GM11168 (cell line): Measurements from ENCODE around the gene RBFA.
"Not testable (repeated sequence)": the region's sequence is repeated elsewhere in the genome, so short reads cannot be mapped to it uniquely, and the experiment has no call there.

Source experiments
- in situ Hi-C: fragments of 300-500 bp; cut with MboI; formaldehyde crosslinking; loops from one replicate; pipeline ENCODE4 v1.12.0; 2022; ENCODE audit warnings: low sequenced_read_pairs; ENCODE audit not compliant: unreplicated experiment

RBFA gene, protein sequence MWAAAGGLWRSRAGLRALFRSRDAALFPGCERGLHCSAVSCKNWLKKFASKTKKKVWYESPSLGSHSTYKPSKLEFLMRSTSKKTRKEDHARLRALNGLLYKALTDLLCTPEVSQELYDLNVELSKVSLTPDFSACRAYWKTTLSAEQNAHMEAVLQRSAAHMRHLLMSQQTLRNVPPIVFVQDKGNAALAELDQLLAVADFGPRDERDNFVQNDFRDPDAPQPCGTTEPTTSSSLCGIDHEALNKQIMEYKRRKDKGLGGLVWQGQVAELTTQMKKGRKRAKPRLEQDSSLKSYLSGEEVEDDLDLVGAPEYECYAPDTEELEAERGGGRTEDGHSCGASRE

DNA sequence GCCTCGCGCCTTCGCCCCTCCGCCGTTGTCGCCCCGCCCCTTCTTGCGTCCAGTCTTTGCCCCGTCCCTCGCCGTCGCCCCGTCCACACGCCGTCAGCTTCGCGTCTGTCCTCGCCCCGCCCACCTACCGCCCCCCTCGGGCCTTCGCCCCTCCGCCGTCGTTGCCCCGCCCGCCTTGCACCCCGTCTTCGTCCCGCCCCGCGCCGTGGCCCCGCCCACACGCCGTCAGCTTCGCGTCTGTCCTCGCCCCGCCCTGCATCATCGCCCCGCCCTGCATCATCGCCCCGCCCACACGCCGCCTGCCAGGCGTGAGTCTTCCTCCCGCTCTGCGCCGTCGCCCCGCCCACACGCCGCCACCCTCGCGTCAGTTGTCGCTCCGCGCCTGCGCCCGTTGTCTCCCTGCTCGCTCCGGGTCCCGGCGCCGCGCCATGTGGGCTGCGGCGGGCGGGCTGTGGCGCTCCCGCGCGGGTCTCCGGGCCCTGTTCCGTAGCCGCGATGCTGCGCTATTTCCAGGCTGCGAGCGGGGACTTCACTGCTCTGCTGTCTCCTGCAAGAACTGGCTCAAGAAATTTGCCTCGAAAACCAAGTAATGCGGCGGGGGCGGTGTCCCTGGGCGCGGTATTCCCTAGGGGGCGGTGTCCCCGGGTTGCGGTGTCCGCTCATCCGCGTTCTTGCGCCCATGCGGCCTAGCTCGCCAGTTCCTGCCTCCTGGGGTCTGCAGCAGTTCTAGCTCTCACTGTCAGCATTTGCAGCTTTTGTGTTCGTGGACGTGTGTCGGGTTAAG lies at the start of gene RBFA:
RBFA (plus strand) TSS at position 367 of the 784 bp plus-strand sequence; CDS start at position 429, 62 bp downstream.
- in situ Hi-C loops = no loop called here

DNA sequence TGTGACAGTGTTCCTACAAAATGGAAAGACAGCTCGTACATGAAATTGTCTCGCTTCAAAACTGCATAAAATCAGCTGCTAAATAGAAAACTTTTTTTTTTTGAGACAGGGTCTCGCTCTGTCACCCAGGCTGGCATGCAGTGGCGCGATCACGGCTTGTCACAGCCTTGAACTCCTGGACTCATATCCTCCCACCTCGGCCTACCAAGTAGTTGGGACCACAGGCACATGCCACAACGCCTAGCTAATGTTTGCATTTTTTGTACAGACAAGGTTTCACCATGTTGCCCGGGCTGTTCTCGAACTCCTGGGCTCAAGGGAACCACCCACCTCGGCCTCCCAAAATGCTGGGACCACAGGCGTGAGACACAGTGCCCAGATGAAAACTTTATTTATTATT lies 49.1 kb upstream of the RBFA start:
- in situ Hi-C loops = no loop called here

DNA sequence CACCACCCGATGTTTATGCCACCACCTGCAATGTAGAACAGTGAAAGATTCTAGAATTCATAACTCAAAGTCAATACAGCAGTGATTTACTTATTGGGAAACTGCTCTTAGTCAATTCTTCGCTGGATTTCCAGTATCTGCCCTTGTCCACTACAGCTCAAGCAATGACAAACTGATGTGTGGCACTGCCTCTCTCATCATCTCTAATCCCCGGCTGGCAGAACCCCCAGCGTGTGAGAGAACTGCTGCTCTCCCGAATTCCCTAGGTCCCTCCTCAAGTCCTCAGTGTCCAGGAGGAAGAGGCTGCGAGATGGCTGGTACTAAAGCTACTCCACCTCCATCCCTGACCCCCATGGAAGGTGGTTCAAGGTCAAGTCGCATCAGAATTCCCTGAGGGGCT lies 47.5 kb upstream of the RBFA start:
- in situ Hi-C loops = no loop called here

DNA sequence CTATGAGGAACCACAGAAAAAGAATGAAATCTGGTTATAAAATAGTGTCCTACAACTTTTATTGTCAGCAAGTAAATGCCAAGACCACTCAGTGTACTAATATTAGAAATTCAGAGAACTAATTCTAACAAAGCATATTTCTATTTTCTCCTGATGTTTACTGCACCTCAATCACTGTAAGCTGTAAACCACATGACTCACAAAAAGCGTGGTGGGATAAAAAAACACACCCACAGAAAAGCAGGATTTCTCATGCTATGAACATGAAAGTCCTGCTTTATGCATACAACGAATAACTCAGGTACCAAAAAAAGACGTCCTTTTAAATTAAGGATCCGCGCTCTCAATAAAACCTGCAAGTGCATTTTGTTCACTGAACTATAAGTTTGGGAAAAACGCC lies 46.7 kb upstream of the RBFA start:
- in situ Hi-C loops = no loop called here

DNA sequence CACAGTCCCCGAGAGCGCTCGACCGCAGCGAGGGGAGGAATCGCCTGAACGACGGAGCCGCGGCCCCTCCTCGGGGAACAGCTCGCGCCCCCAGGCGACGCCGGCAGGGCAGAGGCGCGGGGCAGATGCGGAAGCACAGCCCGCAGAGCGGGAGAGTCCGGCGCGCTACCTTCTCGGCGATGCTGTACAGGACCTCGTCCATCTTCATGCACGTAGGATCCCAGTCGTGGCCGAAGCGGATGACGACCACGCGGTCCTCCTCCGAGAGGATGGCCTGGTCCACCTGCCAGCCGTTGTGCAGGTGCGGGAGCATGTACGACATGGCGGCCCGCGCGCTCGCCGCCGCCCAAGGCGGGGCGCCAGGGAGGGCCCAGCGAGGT lies 46.2 kb upstream of the RBFA start:
- in situ Hi-C loops = no loop called here

DNA sequence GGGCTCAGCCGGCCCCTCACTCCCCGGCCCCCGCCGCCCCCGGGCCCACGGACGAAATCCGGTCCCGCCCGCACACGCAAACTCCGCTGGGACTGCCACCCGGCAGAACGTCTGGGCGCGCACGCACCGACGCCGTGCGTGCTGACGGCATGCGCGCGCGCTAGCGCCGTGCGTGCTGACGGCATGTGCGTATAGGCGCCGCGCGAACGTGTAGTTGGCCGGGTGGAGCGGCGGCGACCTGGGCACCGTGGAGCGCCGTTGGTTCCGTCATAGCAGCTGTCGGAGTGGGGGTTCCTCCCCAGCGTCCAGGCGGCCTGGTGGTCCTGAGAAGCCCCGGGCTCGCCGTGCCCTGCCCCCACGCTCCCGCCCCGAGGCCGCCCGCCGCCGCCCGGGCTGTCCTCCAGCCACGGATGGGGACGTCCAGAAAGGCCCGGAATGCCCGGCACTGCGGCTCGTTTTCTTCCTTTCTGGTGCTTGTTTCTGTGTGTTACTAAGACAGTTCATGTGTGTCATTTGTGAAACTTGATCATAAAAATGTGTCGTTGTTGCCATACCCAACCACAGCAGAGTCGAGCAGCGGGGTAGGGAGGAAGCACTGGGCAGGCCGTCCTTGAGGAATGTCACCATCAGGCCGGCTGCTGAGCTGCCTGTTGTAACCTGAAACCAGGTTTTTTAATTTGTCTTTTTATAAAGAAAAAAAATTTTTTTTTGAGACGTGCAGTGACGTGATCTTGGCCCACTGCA lies 45.6 kb upstream of the RBFA start, which contains the start of gene TXNL4A:
TXNL4A (minus strand) TSS at position 113 of the 744 bp plus-strand sequence. CDS start 171 bp downstream, outside the sequence.
- in situ Hi-C loops = no loop called here

DNA sequence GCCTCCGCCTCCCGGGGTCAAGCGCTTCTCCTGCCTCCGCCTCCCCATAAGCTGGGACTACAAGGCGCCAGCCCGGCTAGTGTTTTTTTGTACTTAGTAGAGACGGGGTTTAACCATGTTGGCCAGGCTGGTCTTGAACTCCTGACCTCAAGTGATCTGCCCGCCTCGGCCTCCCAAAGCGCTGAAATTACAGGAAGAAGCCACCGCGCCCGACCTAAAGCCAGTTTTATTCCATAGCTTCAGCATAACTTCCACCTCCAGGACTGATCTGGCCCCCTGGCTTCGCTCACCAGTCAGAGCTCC lies 45.1 kb upstream of the RBFA start:
- in situ Hi-C loops = no loop called here

DNA sequence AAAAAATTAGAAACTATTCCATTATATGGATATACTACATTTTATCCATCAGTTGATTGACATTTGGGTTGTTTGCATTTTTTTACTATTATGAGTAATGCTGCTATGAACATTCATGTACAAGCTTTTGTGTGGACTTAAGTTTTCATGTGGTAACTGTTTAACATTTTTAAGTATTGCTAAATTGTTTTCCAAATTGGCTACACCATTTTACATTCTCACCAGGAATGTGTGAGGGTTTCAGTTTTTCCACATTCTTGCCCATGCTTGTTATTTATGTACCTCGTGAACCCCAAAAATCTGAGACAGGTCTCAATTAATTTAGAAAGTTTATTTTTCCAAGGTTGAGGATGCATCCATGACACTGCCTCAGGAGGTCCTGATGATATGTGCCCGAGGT lies 42.7 kb upstream of the RBFA start:
- in situ Hi-C loops = no loop called here

DNA sequence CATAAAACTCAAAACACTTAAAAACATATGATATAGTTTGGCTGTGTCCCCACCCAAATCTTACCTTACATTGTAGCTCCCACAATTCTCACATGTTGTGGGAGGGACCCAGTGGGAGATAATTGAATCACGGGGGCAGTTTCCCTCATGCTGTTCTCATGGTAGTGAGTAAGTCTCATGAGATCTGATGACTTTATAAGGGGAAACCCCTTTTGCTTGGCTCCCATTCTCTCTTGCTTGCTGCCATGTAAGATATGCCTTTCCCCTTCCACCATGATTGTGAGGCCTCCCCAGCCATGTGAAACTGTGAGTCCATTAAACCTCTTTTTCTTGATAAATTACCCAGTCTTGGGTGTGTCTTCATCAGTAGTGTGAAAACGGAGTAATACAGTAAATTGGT lies 34.5 kb upstream of the RBFA start:
- in situ Hi-C loops = not testable (repeated sequence)

DNA sequence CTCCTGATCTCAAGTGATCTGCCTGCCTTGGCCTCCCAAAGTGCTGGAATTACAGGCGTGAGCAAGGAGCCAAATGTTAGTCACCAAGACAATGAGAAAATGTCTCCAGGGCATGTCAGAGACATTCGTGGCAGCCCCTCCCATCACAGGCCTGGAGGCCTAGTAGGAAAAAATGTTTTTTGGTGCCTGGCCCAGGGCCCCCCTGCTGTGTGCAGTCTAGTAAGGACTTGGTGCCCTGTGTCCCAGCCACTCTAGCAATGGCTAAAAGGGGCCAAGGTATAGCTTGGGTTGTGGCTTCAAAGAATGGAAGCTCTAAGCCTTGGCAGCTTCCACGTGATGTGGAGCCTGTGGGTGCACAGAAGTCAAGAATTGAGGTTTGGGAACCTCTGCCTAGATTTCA lies 33.4 kb upstream of the RBFA start:
- in situ Hi-C loops = no loop called here

DNA sequence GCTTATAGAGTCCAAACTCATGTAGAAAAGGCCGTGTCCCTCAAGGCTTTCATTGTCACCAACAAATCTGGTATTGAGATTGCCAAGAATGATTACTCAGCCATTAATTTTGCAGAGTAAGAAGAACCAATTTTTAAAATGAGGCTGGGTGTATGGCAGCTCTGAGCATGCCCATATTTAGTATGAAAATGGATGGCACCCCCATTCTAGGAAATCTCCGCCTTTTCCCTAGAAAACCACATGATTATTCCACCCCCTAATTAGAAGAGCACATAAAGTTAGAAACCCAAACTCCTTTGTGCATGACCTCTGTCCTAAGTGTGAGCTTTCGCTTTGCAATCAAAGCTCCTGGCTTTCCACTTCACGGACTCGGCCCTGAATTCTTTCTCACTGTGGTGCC lies 31.8 kb upstream of the RBFA start:
- in situ Hi-C loops = no loop called here

DNA sequence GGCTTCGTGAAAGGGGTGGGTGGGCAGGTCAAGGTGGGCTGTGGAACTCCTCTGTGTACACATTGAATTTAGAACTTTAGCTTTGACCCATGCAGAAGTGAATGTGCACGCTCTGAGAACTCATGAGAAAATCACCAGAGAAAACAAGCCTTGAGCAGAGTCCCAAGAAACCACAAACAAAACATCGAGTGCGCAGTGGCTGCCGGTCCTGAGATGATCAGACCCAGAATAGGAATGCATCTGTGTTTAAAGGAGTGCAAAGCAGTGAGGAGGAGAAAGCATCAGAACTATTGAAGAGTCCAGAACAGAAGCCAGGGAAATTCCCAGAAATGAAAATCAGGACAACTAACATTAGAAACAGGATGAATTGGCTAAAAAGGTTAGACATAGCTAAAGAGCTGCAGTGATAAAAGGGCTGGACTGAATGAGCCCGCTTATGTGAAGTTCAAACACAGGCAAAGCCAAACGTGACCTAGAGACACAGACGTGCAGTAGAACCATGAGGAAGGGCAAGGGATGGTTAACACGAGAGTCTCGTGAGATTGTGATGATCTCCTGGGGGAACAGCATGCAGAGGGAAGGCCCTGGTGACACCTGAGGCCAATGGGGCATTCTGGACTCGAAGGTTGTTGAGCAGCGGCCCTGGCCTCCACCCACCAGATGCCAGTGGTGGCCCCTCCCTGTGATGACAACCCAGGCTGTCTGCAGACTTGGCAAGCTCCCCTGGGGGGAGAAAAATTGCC lies 29.5 kb upstream of the RBFA start:
- in situ Hi-C loops = no loop called here

DNA sequence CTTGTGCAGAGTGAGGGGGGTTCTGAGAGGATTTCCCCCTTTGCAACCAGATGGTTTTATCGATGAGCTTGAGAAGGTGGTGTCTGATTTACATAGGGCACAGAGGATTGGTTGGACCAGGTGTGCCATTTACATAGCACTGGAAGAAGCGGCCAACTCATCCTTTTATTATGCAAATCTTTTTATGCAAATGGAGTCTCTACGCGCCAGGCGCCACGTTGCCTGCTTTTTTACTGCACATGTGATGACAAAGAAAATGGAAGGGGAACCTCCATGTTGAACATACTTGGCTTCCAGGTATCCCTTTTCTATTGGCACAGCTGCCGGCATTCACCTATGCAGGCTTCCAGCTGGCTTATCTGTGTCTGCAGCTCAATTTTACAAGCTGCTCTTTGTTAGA lies 27.5 kb upstream of the RBFA start:
- in situ Hi-C loops = no loop called here

DNA sequence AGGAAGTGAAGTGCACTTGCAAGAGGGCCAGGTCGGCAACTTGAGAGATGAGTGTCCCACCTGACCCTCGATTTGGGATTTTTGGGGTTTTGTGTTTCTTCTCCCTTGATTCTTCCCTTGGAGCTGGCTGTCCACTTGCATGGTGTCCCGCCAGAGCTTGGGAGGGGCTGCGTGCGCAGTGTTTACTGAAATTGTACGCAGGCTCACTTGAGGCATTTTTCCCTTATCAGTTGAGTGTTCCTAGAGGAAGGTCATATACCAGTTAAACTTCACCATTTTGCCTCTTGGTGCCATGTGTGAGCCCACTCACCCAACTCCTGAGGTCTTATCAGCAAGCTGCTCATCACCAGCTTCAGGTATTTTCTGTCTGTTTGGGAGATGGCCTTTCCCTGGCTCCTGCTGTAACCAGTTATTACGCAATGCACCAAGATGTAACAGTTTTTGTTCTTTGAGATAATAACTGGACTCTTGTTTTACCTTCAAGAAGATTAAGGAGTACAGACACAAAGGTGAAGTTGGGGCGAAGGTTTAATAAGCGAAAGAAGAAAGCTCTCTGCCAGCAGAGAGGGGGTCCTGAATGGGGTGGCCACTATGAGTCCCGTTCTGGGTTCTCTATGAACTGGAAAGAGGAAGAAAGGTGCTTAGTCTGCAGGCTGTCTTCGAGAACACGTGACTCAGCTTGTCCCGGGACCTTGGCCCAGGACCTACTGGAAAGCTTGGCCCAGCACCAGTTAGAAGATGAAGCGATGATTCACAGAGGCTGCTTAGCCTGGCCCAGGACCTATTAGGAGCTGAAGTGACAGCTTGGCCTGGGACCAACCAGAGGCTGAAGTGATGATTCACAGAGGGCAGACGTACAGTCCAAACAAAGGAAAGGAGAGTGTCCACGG lies 24.3 kb upstream of the RBFA start:
- in situ Hi-C loops = no loop called here

DNA sequence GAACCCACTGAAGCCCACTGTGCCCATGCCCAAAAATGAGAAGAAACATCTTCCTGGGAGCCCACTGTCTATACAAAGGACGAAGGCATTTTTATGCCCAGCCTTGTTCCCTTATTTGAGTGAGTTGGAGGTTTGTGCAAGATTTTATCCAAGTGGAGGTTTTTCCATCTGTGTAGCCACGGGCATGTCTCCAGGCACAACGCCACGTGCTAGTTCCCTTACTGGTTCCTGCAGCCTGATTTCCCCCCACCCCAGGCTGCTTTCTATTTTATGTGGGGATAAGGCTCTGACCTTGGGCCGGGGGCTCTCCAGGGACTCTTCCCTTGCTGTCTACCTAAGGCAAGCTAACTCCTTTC lies 23.7 kb upstream of the RBFA start:
- in situ Hi-C loops = no loop called here

DNA sequence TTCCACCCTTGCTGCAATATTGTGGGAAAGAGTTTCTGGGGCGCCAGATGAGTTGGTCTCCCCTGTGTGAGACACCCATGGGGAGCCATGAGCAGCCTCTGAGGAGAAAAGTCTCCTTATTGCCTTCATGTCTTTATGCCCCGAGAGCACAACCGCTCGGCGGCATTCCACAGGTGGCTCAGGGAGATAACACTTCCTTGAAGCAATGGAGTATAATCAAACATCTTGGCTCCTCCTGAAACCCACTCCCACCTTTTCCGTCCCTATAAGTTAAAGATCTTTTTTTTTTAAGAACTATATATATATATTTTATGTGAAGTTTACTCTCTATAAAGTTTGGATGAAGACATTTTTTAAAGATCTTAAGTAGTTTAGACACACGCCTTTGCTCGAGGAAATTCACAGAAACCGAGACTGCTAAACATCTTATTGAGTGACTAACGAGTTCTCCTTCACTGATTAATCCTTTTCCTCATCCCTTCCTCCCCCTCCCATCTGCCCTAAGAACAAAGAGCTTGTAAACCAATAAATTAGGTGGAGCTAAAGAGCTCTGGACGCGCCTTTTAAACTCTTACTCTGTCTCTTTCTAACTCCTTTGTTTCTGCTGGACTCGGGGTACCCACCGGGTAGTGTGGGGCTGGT lies 22.6 kb upstream of the RBFA start:
- in situ Hi-C loops = not testable (repeated sequence)

DNA sequence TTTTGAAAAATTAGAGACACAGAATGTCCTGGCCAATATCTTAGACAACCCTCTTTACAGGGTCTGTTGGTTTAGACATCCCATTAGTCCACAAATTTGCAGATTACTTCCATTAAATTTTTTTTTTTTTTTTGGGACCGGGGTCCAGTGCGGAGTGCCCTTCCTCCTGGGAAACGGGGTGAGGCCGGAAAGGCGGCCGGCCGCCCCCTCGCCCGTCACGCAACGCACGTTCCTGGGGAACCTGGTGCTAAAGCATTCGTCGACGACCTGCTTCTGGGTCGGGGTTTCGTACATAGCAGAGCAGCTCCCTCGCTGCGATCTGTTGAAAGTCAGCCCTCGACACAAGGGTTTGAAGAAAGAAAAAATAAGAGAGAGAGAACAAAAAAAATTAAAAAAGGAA lies 21.5 kb upstream of the RBFA start:
- in situ Hi-C loops = no loop called here

DNA sequence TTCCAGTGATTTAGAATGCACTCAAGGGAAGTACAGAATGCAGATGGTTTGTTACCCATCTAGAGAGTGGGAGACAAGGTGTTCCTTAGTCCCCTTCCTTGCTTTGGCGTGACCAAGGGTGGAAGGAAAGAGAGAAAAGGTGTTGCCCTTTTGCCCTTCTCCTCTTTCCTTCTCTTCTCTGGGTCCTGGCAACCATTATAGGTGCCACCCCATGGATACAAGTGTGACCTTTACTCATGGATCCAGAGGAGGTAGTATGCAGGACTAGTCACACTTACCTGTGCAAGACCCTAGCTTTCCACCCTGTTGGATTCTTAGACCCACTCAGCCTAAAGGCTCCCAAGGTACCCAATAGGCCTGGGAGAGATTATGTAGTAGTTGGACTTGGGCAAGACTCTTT lies 11.6 kb upstream of the RBFA start:
- in situ Hi-C loops = no loop called here

DNA sequence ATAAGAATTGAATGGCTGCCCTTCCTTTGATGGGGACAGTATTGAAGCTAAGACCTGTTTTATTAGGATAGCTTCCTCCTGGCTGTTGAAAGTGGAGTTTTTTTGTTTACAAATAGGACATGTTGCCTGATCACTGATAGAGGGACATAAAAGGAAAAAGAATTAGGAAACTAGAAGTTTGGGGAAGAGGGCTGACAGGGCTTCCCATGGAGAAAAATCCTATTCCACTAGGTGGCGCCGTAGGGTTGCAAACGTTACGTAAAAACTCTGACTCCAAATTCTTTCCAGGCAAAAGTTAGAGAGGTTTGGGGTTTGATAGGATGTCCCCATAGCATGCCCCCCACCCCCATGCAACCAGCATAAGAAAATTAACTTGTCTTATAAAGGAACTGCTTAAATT lies 11.1 kb upstream of the RBFA start:
- in situ Hi-C loops = no loop called here
